ENCODE data around the gene ITGAL. TPM values are rescaled to one million over a fixed set of nuclear protein-coding genes. Genes with fewer than 3 reads are reported as not detected.
A peak's percentile ranks its signal among the peaks of the same experiment; 100 is the strongest.

The ITGAL gene
- total RNA-seq, 2 donors from 2014 or later: 1.3 to 9.2 TPM

- peak overlapping the region; percentile 46 to 80 for H3K4me3 ChIP-seq
- peak overlapping the region; percentile 99 to 100 (median 100) for H3K27ac ChIP-seq
- 0 to 1% methylated on average over 11 to 63 of the region's 79 CpGs for WGBS, 2 donors
- H3K27me3 ChIP-seq: no peaks in the 10 kb centered on the region
- DNase-seq: peak; percentile 98 to 99 (median 99)
- H3K36me3 ChIP-seq (replicated peaks in 1 of 2; ENCODE audit: insufficient read depth in 1 of 2, low read depth in 2 of 2): no peaks in the 10 kb centered on the region
- peak; percentile 92 for ATAC-seq
- intact Hi-C loops (cut with DNase I): no loop called here
- peaks cover 32% of the 10 kb centered on the region for H3K4me1 ChIP-seq
- TF ChIP-seq CTCF (IDR thresholded peaks at IDR 0.05) (peak in 6 of 7 experiments; percentile 21 to 52 (median 46)), POLR2A (IDR thresholded peaks at IDR 0.05) (peak; percentile 74 to 91 (median 87))
- H3K9me3 ChIP-seq: no peaks in the 10 kb centered on the region
Observed at GRCh38 chr16:30526823-30527634, 54.5 kb downstream of the ITGAL start.

DNA sequence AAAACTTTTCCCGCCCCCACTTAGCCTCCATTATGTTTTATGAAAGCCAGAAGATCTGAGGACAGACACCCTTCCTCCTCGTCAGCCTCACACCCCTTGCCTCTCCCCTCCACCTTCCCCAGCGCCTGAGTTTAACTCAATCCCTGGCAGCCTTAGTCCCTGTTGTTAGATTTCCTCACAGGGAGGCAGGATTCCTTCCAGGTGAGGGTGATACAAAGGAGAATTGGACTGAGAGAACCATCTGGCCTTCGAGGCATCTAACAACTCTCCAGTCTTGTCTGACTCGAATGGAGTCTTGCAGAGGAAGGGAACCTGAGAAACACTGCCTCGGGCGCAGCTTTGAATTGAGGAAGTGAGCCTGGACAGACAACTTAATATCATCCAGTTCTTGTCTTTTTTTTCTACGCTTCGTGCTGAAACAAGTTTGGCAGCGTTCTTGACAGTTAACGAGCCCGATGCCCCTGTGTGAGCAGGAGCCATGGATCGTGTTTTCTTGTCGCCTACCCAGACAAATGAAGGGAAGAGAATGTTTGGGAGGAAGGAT, 55.2 kb downstream of the ITGAL start:
- Histone ChIP-seq H3K4me3 (no peak overlapping the region), H3K36me3 (replicated peaks in 1 of 2; ENCODE audit: insufficient read depth in 1 of 2, low read depth in 2 of 2) (peaks cover 0 to 2% of the 10 kb centered on the region in 2 donors), H3K9me3 (no peaks in the 10 kb centered on the region), H3K4me1 (peaks cover 37% of the 10 kb centered on the region), H3K27me3 (no peaks in the 10 kb centered on the region), H3K27ac (peak overlapping the region; percentile 95 to 100 (median 100))
- peak in 2 of 4 donors; percentile 22 to 46 for DNase-seq
- intact Hi-C loops (cut with DNase I): no loop called here
- TF ChIP-seq CTCF (IDR thresholded peaks at IDR 0.05) (no peak), POLR2A (IDR thresholded peaks at IDR 0.05) (no peak)
- ATAC-seq: no peak
- WGBS, 2 donors: 7 to 10% methylated on average over 14 of the region's 14 CpGs

DNA sequence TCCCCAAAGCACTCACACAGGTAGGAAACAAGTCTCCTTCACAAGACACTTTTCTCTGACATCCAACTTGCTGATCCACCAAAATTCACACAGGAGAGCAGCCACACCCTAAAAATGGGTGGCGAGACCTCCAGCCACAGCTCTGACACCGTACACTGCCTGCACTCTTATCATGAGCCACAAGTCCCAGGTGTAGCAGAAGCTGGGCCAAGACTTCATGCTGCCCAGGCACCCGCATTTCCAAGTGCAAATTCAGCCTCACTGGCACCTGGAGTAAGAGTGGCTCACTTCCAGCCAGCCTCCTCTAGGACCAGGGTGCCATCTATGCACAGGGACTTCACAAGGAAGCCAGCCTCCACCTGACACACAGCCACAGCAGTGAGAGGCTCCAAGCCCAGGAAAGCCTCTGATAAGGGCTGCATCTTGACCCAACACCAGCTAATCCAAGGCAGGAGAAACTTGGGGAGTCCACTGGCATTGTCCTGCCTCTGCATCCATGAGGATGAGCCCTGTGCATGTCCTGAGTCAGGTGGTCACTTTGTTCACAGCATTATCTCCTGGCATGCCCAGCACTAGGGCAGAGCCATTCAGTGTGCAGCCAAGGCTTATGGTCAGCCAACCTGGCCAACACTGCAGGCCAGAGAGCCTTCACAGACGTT, 56.4 kb downstream of the ITGAL start:
- Histone ChIP-seq H3K27me3 (no peaks in the 10 kb centered on the region), H3K4me1 (peaks cover 45% of the 10 kb centered on the region), H3K27ac (peak overlapping the region in 2 of 4 donors; percentile 100), H3K4me3 (no peak overlapping the region), H3K36me3 (replicated peaks in 1 of 2; ENCODE audit: insufficient read depth in 1 of 2, low read depth in 2 of 2) (peaks cover 0 to 2% of the 10 kb centered on the region in 2 donors), H3K9me3 (no peaks in the 10 kb centered on the region)
- 44 to 45% methylated on average over 4 of the region's 4 CpGs for WGBS, 2 donors
- no peak for DNase-seq
- TF ChIP-seq POLR2A (IDR thresholded peaks at IDR 0.05): no peak
- TF ChIP-seq CTCF (IDR thresholded peaks at IDR 0.05): no peak
- intact Hi-C loops (cut with DNase I): no loop called here
- ATAC-seq: no peak

GRCh38 chr16:30530163-30531037, 57.9 kb downstream of the ITGAL start:
- TF ChIP-seq CTCF (IDR thresholded peaks at IDR 0.05) (no peak), POLR2A (IDR thresholded peaks at IDR 0.05) (no peak)

More at GRCh38 chr16:30530163-30531037, 57.9 kb downstream of the ITGAL start:
- Histone ChIP-seq H3K9me3 (no peaks in the 10 kb centered on the region), H3K27ac (no peak overlapping the region), H3K4me1 (peaks cover 38% of the 10 kb centered on the region), H3K4me3 (no peak overlapping the region), H3K36me3 (replicated peaks in 1 of 2; ENCODE audit: insufficient read depth in 1 of 2, low read depth in 2 of 2) (peaks cover 0 to 2% of the 10 kb centered on the region in 2 donors), H3K27me3 (no peaks in the 10 kb centered on the region)
- WGBS, 2 donors: 80% methylated on average over 12 to 13 of the region's 13 CpGs
- intact Hi-C loops (cut with DNase I): no loop called here
- ATAC-seq (no peak), DNase-seq (no peak)
